ENCODE results near the gene AP5B1.

DNA sequence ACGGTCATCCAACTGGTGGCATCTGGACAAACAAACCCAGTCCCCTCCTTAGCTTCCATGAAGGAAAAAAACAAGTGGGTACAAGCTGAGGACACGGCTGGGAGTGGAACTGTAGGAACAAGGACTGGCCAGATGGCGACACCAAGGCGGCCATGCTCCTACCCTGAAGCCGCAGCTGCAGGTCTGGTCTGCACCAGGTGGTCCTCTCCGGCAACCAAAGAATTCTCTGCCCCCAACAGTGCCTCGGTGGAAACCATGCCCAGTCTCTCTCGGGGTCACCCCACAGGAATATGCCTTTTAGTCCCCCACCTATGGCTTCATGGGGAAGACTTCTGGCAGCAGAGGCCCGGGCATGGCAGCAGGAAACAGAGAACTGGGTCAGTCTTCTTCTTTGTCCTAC lies 28.7 kb upstream of the AP5B1 start:
- TF ChIP-seq GATA2 (IDR thresholded peaks at IDR 0.05; ENCODE audit: low read depth, low read length) (no peak), GATA3 (IDR thresholded peaks at IDR 0.05; ENCODE audit: low read depth, low read length) (no peak)

Data from SH-SY5Y (cell line).